Measurements from ENCODE around the gene EIF4H. TPM values are rescaled to one million over a fixed set of nuclear protein-coding genes. Genes with fewer than 3 reads are reported as not detected.

The EIF4H gene
- total RNA-seq, 1 experiment from 2014 or later: 384 TPM

DNA sequence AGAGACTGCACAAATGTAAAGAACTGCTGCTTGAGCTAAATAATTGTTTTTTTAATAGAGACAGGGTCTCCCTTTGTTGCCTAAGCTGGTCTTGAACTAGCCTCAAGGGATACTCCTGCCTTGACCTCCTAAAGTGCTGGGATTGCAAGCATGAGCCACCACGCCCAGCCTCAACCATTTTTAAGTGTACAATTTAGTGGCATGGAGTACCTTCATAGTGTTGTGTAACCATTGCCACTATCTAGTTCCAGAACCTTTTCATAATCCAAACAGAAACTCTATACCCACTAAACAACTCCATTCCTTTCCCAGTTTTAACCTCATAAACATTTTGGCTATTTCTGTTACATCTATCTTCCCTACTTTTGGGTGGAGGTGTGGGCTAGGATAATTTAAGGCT lies 6.7 kb downstream of the EIF4H start (continued):
- TF ChIP-seq, protein P1, sequence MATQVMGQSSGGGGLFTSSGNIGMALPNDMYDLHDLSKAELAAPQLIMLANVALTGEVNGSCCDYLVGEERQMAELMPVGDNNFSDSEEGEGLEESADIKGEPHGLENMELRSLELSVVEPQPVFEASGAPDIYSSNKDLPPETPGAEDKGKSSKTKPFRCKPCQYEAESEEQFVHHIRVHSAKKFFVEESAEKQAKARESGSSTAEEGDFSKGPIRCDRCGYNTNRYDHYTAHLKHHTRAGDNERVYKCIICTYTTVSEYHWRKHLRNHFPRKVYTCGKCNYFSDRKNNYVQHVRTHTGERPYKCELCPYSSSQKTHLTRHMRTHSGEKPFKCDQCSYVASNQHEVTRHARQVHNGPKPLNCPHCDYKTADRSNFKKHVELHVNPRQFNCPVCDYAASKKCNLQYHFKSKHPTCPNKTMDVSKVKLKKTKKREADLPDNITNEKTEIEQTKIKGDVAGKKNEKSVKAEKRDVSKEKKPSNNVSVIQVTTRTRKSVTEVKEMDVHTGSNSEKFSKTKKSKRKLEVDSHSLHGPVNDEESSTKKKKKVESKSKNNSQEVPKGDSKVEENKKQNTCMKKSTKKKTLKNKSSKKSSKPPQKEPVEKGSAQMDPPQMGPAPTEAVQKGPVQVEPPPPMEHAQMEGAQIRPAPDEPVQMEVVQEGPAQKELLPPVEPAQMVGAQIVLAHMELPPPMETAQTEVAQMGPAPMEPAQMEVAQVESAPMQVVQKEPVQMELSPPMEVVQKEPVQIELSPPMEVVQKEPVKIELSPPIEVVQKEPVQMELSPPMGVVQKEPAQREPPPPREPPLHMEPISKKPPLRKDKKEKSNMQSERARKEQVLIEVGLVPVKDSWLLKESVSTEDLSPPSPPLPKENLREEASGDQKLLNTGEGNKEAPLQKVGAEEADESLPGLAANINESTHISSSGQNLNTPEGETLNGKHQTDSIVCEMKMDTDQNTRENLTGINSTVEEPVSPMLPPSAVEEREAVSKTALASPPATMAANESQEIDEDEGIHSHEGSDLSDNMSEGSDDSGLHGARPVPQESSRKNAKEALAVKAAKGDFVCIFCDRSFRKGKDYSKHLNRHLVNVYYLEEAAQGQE (IDR thresholded peaks at IDR 0.05; ENCODE audit: low read depth): no peak
- TF ChIP-seq CBX3 (IDR thresholded peaks at IDR 0.05; ENCODE audit: low read depth) (no peak), YY1 (IDR thresholded peaks at IDR 0.05; ENCODE audit: extremely low read depth, insufficient replicate concordance, low read depth, low read length) (no peak), RAD21 (IDR thresholded peaks at IDR 0.05; ENCODE audit: low read depth) (no peak), SIN3A (IDR thresholded peaks at IDR 0.05; ENCODE audit: low read depth) (no peak), EZH2 (IDR thresholded peaks at IDR 0.05) (no peak)

DNA sequence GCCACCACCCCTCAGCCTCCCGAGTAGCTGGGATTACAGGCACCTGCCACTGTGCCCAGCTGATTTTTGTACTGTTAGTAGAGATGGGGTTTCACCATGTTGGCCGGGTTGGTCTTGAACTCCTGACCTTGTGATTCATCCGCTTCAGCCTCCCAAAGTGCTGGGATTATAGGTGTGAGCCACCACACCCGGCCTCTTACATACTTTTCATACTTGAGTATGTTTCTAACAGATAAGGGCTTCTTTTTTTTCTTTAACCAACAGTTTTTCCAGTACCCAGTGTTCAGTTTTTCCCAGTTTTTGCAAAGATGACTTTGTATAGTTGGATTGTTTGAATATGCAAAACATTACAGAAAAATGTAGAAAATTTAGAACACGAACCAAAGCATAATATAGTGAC lies 7.7 kb downstream of the EIF4H start:
- Histone ChIP-seq H3K9ac (ENCODE audit: low read length) (no peak overlapping the region), H3K9me2 (ENCODE audit: insufficient read depth) (no peaks in the 10 kb centered on the region), H3K79me2 (ENCODE audit: insufficient read depth, low read length) (peaks cover 100% of the 10 kb centered on the region), H3K36me3 (ENCODE audit: control insufficient read depth in 1 of 2, insufficient read depth in 2 of 2, low read length in 2 of 2) (peaks cover 2 to 42% of the 10 kb centered on the region in 2 experiments; a peak in 1 of 4 replicates), H3K4me2 (ENCODE audit: low read length) (peak overlapping the region; percentile 45), H3K4me1 (ENCODE audit: control insufficient read depth in 1 of 2, insufficient read depth in 2 of 2, low read length in 2 of 2) (peaks cover 60 to 81% of the 10 kb centered on the region in 2 experiments), H4K20me1 (ENCODE audit: insufficient read depth) (peaks cover 76% of the 10 kb centered on the region; the same call in 1 of the 2 replicates), H3K27me3 (ENCODE audit: insufficient read depth, low read length) (no peaks in the 10 kb centered on the region), H3K9me3 (ENCODE audit: control insufficient read depth in 1 of 2, insufficient read depth in 1 of 2, low read depth in 1 of 2, low read length in 2 of 2) (no peaks in the 10 kb centered on the region), H3K4me3 (replicated peaks in 1 of 2; ENCODE audit: low read depth in 1 of 2, low read length in 2 of 2) (no peak overlapping the region), H2AFZ (ENCODE audit: low read depth, low read length, poor library complexity, severe bottlenecking) (no peak overlapping the region), H3K27ac (ENCODE audit: low read depth, low read length) (peak overlapping the region; percentile 29)
- no peak for TF ChIP-seq RAD21 (IDR thresholded peaks at IDR 0.05; ENCODE audit: low read depth)
- TF ChIP-seq FOSL1 (IDR thresholded peaks at IDR 0.05; ENCODE audit: low read depth): no peak
- TF ChIP-seq, protein P1 (IDR thresholded peaks at IDR 0.05; ENCODE audit: low read depth): no peak
- TF ChIP-seq ZFX (IDR thresholded peaks at IDR 0.05): no peak
- TF ChIP-seq, protein P2, sequence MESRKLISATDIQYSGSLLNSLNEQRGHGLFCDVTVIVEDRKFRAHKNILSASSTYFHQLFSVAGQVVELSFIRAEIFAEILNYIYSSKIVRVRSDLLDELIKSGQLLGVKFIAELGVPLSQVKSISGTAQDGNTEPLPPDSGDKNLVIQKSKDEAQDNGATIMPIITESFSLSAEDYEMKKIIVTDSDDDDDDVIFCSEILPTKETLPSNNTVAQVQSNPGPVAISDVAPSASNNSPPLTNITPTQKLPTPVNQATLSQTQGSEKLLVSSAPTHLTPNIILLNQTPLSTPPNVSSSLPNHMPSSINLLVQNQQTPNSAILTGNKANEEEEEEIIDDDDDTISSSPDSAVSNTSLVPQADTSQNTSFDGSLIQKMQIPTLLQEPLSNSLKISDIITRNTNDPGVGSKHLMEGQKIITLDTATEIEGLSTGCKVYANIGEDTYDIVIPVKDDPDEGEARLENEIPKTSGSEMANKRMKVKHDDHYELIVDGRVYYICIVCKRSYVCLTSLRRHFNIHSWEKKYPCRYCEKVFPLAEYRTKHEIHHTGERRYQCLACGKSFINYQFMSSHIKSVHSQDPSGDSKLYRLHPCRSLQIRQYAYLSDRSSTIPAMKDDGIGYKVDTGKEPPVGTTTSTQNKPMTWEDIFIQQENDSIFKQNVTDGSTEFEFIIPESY (IDR thresholded peaks at IDR 0.05; ENCODE audit: extremely low read depth, insufficient replicate concordance, low read length): no peak
- TF ChIP-seq POLR2AphosphoS5 (IDR thresholded peaks at IDR 0.05; ENCODE audit: low read depth, low read length): no peak
- no peak for TF ChIP-seq ELF1 (IDR thresholded peaks at IDR 0.05; ENCODE audit: borderline replicate concordance, low read depth)
- TF ChIP-seq SIN3A (IDR thresholded peaks at IDR 0.05; ENCODE audit: low read depth): no peak
- no peak for TF ChIP-seq CBX3 (IDR thresholded peaks at IDR 0.05; ENCODE audit: low read depth)
- TF ChIP-seq ZNF274 (IDR thresholded peaks at IDR 0.05; ENCODE audit: low read depth, low read length): no peak
- TF ChIP-seq, protein P3, sequence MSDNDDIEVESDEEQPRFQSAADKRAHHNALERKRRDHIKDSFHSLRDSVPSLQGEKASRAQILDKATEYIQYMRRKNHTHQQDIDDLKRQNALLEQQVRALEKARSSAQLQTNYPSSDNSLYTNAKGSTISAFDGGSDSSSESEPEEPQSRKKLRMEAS (IDR thresholded peaks at IDR 0.05): no peak
- TF ChIP-seq CEBPB (IDR thresholded peaks at IDR 0.05; ENCODE audit: low read depth): no peak
- intact Hi-C loops (cut with micrococcal nuclease): loop anchor here (2.0 kb wide), 1 partner anchor 113 kb away; no protein-coding TSS in a partner anchor
- ChIA-PET CTCF (interaction anchor here (1.1 kb wide), 1 partner anchor 114 kb away, joined by 3 read pairs; no protein-coding TSS in a partner anchor), RAD21 (ENCODE audit: low non-redundant PET in 1 of 2, low total read pairs in 2 of 2, uncharacterized antibody in 2 of 2, unreplicated experiment in 2 of 2) (no interaction called here), POLR2A (no interaction called here)
- BruUV-seq (replicated peaks): no TSS peak
- DNase-seq (ENCODE audit: low read depth, low spot score) (no peak), ATAC-seq (peak; percentile 21; the same call in 1 of the 2 replicates)

Data from HCT116 (cell line).